Left lung (tissue), 10 donors: Measurements from ENCODE around the gene TMEM143. TPM values are rescaled to one million over a fixed set of nuclear protein-coding genes. Genes with fewer than 3 reads are reported as not detected.
"Not testable (repeated sequence)": the region's sequence is repeated elsewhere in the genome, so short reads cannot be mapped to it uniquely, and the experiment has no call there.

Source experiments
- ATAC-seq: fragments of 200-7000 bp; cut with Tn5 transposase; one replicate; pipeline ENCODE4 v1.9.1; 2020; ENCODE audit warnings: moderate library complexity
- DNase-seq, 4 donors: peaks; one replicate each; pipeline ENCODE4 v3.0.0-alpha.2; 2013 to 2020
- H3K27ac ChIP-seq, 2 donors: fragments of 200-600 bp; sonication (generic) in 1 of 2; one replicate each; pipeline versions ENCODE4 v1.5.0 to v1.8.0; 2020 to 2021
- H3K27me3 ChIP-seq, 2 donors: fragments of 200-600 bp; sonication (generic) in 1 of 2; one replicate each; pipeline versions ENCODE4 v1.5.0 to v1.8.0; 2020 to 2021
- H3K36me3 ChIP-seq, 2 donors: fragments of 200-600 bp; sonication (generic) in 1 of 2; one replicate each; pipeline versions ENCODE4 v1.5.0 to v1.8.0; 2020 to 2021
- H3K4me1 ChIP-seq, 2 donors: fragments of 200-600 bp; one replicate each; pipeline ENCODE4 v1.8.0; 2021
- H3K4me3 ChIP-seq, 2 donors: fragments of 200-600 bp; sonication (generic) in 1 of 2; one replicate each; pipeline versions ENCODE4 v1.5.0 to v1.8.0; 2020 to 2021; ENCODE audit warnings: mild to moderate bottlenecking in 1 of 2
- H3K9me3 ChIP-seq, 2 donors: fragments of 200-600 bp; sonication (generic) in 1 of 2; one replicate each; pipeline versions ENCODE4 v1.5.0 to v1.8.0; 2020 to 2021
- CTCF ChIP-seq, 2 donors: fragments of 200-600 bp; sonication (generic) in 1 of 2; IDR thresholded peaks; one replicate each; pipeline versions ENCODE4 v1.5.0 to v1.8.0; 2021; ENCODE audit warnings: antibody characterized with exemption in 2 of 2
- intact Hi-C, 2 donors: fragments of 100-400 bp; cut with DNase I; formaldehyde crosslinking; loops; one replicate each; pipeline versions ENCODE4 v1.11.2 to v1.14.2; 2022
- polyA plus RNA-seq, 6 donors: library from polyadenylated mRNA; unstranded; fragments of 120-200 nt; gene quantifications; one replicate each; pipeline ENCODE4 v1.2.1, GENCODE V29; 2013; ENCODE audit not compliant: insufficient read length in 6 of 6
- total RNA-seq, 2 donors: library from RNA; stranded (reverse); fragmentation: NEBNext Ultra II Directional; extraction: Animal tissue kit (Norgen Biotek cat#: 25700); gene quantifications; one replicate each; pipeline ENCODE4 v1.2.1, GENCODE V29; 2021
- donor health status: DM: no; HTN: yes; CAD: no.
- donor health status: DM: no; HTN: no; CAD: no.

Gene TMEM143
- total and polyA plus RNA-seq, 8 donors, result 7.5 to 10.6 (median 9.3) TPM

DNA sequence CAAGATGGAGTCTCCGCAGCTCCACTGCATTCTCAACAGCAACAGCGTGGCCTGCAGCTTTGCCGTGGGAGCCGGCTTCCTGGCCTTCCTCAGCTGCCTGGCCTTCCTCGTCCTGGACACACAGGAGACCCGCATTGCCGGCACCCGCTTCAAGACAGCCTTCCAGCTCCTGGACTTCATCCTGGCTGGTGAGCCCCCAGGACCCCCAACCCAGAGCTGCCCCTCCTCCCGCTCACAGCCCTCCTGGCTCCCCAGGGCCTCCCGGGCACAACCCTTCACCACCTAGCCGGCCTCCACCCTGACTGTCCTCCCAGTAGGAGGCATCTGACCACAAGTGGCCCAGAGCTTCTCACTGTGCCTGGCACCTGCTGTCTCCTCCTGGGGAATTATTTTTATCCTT lies 9.8 kb upstream of the TMEM143 start:
- ATAC-seq (no peak), DNase-seq (no peak)
- Histone ChIP-seq H3K27ac (no peak overlapping the region), H3K4me3 (no peak overlapping the region), H3K27me3 (no peaks in the 10 kb centered on the region), H3K9me3 (no peaks in the 10 kb centered on the region), H3K4me1 (peaks cover 0 to 6% of the 10 kb centered on the region in 2 donors), H3K36me3 (no peaks in the 10 kb centered on the region)
- TF ChIP-seq CTCF (IDR thresholded peaks at IDR 0.05), result no peak
- intact Hi-C loops, result no loop called here

- H3K36me3 ChIP-seq, result no peaks in the 10 kb centered on the region
- intact Hi-C loops, result no loop called here
- no peaks in the 10 kb centered on the region for H3K27me3 ChIP-seq
- H3K9me3 ChIP-seq, result no peaks in the 10 kb centered on the region
- no peak overlapping the region for H3K4me3 ChIP-seq
- no peak overlapping the region for H3K27ac ChIP-seq
- no peaks in the 10 kb centered on the region for H3K4me1 ChIP-seq
- DNase-seq (no peak), ATAC-seq (no peak)
- TF ChIP-seq CTCF (IDR thresholded peaks at IDR 0.05), result no peak
These were observed 9.2 kb upstream of the TMEM143 start for GRCh38 chr19:48372904-48373303.

DNA sequence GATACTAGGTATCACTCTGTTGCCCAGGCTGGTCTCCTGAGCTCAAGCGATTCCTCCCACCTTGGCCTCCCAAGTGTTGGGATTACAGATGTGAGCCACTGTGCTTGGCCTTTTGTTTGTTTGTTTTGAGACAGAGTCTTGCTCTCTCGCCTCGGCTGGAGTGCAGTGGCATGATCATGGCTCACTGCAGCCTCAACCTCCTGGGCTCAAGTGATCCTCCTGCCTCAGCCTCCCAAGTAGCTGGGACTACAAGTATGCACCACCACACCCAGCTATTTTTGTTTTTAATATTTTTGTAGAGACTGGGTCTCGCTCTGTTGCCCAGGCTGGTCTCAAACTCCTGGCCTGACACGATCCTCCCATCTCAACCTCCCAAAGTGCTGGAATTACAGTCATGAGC lies 8.0 kb upstream of the TMEM143 start:
- H3K27me3 ChIP-seq, H3K36me3 ChIP-seq, H3K9me3 ChIP-seq, ATAC-seq, H3K4me1 ChIP-seq, H3K27ac ChIP-seq, DNase-seq, H3K4me3 ChIP-seq, intact Hi-C loops: not testable (repeated sequence)

DNA sequence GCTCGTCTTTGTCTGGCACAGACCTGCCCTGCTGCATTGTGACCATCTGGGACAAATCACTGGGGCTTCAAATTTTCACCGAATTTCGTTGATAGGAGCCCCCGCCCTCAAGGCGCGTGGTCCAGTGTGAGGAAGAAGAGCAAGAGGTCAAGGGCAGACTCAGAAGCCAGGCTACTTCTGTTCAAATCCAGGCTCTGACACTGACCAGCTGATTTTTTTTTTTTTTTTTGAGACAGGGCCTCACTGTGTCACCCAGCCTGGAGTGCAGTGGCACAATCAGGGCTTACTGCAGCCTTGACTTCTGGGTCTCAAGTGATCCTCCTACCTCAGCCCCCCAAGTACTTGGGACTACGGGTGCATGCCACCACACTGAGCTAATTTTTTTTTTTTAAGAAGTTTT lies 7.6 kb upstream of the TMEM143 start:
- no peak for ATAC-seq
- Histone ChIP-seq H3K4me1 (no peaks in the 10 kb centered on the region), H3K4me3 (no peak overlapping the region), H3K27me3 (no peaks in the 10 kb centered on the region), H3K36me3 (no peaks in the 10 kb centered on the region), H3K27ac (no peak overlapping the region), H3K9me3 (no peaks in the 10 kb centered on the region)
- no peak for DNase-seq
- no peak for TF ChIP-seq CTCF (IDR thresholded peaks at IDR 0.05)
- intact Hi-C loops, result no loop called here

GRCh38 chr19:48370955-48371354 lies 7.2 kb upstream of the TMEM143 start:
- DNase-seq (no peak), ATAC-seq (no peak)
- intact Hi-C loops, result no loop called here
- Histone ChIP-seq H3K9me3 (no peaks in the 10 kb centered on the region), H3K36me3 (no peaks in the 10 kb centered on the region), H3K27me3 (no peaks in the 10 kb centered on the region), H3K4me3 (no peak overlapping the region), H3K4me1 (no peaks in the 10 kb centered on the region), H3K27ac (no peak overlapping the region)
- TF ChIP-seq CTCF (IDR thresholded peaks at IDR 0.05), result no peak

- DNase-seq, result no peak
- no peak for TF ChIP-seq CTCF (IDR thresholded peaks at IDR 0.05)
- H3K9me3 ChIP-seq, result no peaks in the 10 kb centered on the region
These were observed 5.2 kb upstream of the TMEM143 start for GRCh38 chr19:48368936-48369335.

More at GRCh38 chr19:48368936-48369335, 5.2 kb upstream of the TMEM143 start:
- H3K27me3 ChIP-seq, result no peaks in the 10 kb centered on the region
- H3K4me3 ChIP-seq, result no peak overlapping the region
- ATAC-seq, result no peak
- no peaks in the 10 kb centered on the region for H3K36me3 ChIP-seq
- H3K27ac ChIP-seq, result no peak overlapping the region
- H3K4me1 ChIP-seq, result peaks cover 0 to 6% of the 10 kb centered on the region in 2 donors
- intact Hi-C loops, result no loop called here
